ENCODE measurements around the gene EIF2A. TPM values are rescaled to one million over a fixed set of nuclear protein-coding genes. Genes with fewer than 3 reads are reported as not detected.
"Not testable (repeated sequence)": the region's sequence is repeated elsewhere in the genome, so short reads cannot be mapped to it uniquely, and the experiment has no call there.

Gene EIF2A
- polyA plus RNA-seq, 2 of the 4 experiments (the other 2 are of a cell fraction): 105 to 141 TPM

DNA sequence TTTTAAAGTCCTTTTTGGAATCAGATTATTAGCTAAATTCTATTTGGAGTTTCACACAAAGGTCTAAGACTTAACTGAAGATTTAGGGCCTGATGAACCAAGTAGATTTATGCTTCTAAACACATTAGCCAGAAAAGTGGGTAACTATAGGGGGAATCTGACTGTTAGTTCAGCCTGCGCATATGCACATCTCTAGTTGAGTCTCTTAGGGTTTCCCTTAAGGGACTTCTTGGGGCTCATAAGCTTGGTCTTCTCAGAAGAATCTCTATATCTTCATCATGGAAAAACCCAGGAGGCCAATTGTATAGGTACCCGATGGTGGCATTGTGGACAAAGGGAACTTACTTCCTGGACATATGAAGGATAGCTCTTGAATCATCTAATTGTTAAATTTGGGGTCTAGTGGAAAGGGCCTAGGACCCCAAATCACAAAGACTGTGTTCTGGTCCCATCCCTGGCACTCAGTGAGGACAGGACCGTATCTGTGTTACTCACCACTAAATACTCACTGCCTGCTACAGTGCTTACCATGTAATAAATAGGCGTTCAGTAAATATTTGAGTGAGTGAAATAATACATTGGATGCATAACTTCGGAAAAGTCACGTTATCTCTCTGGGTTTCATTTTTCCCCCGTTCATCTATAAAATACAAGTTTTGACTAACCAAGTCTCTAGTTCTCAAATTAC, 73.6 kb downstream of the EIF2A start:
- no peak overlapping the region for H3K27ac ChIP-seq
- H3K9me3 ChIP-seq: no peaks in the 10 kb centered on the region
- 86% methylated on average over 7 of the region's 7 CpGs for WGBS (ENCODE audit: missing lambda C conversion rate)
- no peak for FAIRE-seq
- H3K4me2 ChIP-seq: no peak overlapping the region
- TF ChIP-seq MAFK (IDR thresholded peaks at IDR 0.05; ENCODE audit: partially characterized antibody) (no peak), EHMT2 (IDR thresholded peaks at IDR 0.05; ENCODE audit: low read depth) (no peak), SMC3 (IDR thresholded peaks at IDR 0.05) (no peak), PHF8 (IDR thresholded peaks at IDR 0.05; ENCODE audit: borderline replicate concordance, low read depth) (no peak), TP53 (CRISPR knock-in tag; IDR thresholded peaks at IDR 0.05) (no peak), GATA3 (IDR thresholded peaks at IDR 0.05; ENCODE audit: borderline replicate concordance) (no peak), POLR2A (IDR thresholded peaks at IDR 0.05; ENCODE audit: low read length) (no peak), EHF (CRISPR knock-in tag; IDR thresholded peaks at IDR 0.05) (no peak), JUN (IDR thresholded peaks at IDR 0.05) (no peak), FOXS1 (CRISPR knock-in tag; IDR thresholded peaks at IDR 0.05) (no peak), RCOR1 (IDR thresholded peaks at IDR 0.05; ENCODE audit: low read depth, low read length) (no peak)
- TF ChIP-seq, protein P1, sequence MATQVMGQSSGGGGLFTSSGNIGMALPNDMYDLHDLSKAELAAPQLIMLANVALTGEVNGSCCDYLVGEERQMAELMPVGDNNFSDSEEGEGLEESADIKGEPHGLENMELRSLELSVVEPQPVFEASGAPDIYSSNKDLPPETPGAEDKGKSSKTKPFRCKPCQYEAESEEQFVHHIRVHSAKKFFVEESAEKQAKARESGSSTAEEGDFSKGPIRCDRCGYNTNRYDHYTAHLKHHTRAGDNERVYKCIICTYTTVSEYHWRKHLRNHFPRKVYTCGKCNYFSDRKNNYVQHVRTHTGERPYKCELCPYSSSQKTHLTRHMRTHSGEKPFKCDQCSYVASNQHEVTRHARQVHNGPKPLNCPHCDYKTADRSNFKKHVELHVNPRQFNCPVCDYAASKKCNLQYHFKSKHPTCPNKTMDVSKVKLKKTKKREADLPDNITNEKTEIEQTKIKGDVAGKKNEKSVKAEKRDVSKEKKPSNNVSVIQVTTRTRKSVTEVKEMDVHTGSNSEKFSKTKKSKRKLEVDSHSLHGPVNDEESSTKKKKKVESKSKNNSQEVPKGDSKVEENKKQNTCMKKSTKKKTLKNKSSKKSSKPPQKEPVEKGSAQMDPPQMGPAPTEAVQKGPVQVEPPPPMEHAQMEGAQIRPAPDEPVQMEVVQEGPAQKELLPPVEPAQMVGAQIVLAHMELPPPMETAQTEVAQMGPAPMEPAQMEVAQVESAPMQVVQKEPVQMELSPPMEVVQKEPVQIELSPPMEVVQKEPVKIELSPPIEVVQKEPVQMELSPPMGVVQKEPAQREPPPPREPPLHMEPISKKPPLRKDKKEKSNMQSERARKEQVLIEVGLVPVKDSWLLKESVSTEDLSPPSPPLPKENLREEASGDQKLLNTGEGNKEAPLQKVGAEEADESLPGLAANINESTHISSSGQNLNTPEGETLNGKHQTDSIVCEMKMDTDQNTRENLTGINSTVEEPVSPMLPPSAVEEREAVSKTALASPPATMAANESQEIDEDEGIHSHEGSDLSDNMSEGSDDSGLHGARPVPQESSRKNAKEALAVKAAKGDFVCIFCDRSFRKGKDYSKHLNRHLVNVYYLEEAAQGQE (IDR thresholded peaks at IDR 0.05): no peak
- TF ChIP-seq, protein P2, sequence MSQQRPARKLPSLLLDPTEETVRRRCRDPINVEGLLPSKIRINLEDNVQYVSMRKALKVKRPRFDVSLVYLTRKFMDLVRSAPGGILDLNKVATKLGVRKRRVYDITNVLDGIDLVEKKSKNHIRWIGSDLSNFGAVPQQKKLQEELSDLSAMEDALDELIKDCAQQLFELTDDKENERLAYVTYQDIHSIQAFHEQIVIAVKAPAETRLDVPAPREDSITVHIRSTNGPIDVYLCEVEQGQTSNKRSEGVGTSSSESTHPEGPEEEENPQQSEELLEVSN (IDR thresholded peaks at IDR 0.05; ENCODE audit: borderline replicate concordance, low read depth): no peak
- TF ChIP-seq, protein P3, sequence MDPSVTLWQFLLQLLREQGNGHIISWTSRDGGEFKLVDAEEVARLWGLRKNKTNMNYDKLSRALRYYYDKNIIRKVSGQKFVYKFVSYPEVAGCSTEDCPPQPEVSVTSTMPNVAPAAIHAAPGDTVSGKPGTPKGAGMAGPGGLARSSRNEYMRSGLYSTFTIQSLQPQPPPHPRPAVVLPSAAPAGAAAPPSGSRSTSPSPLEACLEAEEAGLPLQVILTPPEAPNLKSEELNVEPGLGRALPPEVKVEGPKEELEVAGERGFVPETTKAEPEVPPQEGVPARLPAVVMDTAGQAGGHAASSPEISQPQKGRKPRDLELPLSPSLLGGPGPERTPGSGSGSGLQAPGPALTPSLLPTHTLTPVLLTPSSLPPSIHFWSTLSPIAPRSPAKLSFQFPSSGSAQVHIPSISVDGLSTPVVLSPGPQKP (IDR thresholded peaks at IDR 0.05; ENCODE audit: low read depth, low read length): no peak
- peaks cover 10% of the 10 kb centered on the region; the same call in 2 of the 3 replicates for H3K4me1 ChIP-seq
- no peak overlapping the region for H3K4me3 ChIP-seq
- DNase-seq (ENCODE audit: low read depth in 1 of 2, low spot score in 1 of 2): no peak
- ChIA-PET CTCF (no interaction called here), POLR2A (no interaction called here)
- ATAC-seq: no peak

DNA sequence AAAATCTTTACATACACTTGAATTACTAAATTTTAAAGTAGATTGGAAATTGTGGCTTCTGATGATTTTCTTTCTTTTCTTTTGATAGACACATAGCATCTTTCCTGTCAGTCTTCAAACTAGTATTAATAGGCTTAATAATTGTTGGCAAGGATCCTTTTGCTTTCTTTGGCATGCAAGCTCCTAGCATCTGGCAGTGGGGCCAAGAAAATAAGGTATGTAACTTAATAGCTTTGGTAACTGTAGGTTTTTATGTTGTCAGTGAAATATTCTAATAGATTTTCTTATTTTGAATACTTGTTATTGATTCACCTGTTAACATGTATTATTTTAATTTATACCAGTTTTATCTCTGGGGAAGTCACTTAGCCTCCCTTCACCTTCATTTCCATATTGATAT, 76.4 kb downstream of the EIF2A start:
- H3K4me3 ChIP-seq; H3K4me2 ChIP-seq; CTCF ChIA-PET; H3K9me3 ChIP-seq; H3K27ac ChIP-seq; ATAC-seq; POLR2A ChIA-PET; DNase-seq (ENCODE audit: low read depth in 1 of 2, low spot score in 1 of 2): not testable (repeated sequence)
- H3K4me1 ChIP-seq: peaks cover 10% of the 10 kb centered on the region; the same call in 2 of the 3 replicates
- FAIRE-seq: peak; percentile 83

DNA sequence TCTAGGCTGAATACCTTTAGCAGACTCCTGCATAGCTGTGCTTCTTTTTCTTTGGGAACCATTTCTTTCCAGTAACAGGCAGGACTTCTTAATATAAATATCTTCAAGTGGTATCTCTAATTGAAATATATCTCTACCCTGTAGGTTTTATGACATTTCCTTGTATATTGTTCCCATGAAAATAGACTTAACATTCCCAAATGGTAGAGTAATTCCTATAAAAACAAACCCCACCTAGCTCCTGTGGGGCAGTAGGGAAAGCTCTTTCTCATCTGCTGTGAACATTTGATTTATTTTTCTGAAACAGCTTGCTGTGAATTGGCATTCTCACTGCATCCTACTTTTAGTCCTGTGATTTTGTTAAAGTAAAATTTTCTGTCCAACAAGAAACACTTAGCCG, 77.4 kb downstream of the EIF2A start:
- POLR2A ChIA-PET: interaction anchor here (0.6 kb wide), 1 partner anchor 655 kb away, joined by 3 read pairs; no protein-coding TSS in a partner anchor
- 93% methylated on average over 1 of the region's 1 CpG for WGBS (ENCODE audit: missing lambda C conversion rate)
- no peak for ATAC-seq
- no peak overlapping the region for H3K4me3 ChIP-seq
- no peak for TF ChIP-seq NPAS2 (CRISPR knock-in tag; IDR thresholded peaks at IDR 0.05; ENCODE audit: borderline replicate concordance)
- no peak for TF ChIP-seq ZC3H11A (IDR thresholded peaks at IDR 0.05)
- TF ChIP-seq, protein P4, sequence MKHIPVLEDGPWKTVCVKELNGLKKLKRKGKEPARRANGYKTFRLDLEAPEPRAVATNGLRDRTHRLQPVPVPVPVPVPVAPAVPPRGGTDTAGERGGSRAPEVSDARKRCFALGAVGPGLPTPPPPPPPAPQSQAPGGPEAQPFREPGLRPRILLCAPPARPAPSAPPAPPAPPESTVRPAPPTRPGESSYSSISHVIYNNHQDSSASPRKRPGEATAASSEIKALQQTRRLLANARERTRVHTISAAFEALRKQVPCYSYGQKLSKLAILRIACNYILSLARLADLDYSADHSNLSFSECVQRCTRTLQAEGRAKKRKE (CRISPR knock-in tag; IDR thresholded peaks at IDR 0.05; ENCODE audit: low read depth): no peak
- FAIRE-seq: no peak
- H3K4me2 ChIP-seq: peak overlapping the region; percentile 11; the same call in 2 of the 3 replicates
- H3K4me1 ChIP-seq: peaks cover 10% of the 10 kb centered on the region; the same call in 2 of the 3 replicates
- no peak overlapping the region for H3K27ac ChIP-seq
- DNase-seq (ENCODE audit: low read depth in 1 of 2, low spot score in 1 of 2): no peak
- CTCF ChIA-PET: no interaction called here
- H3K9me3 ChIP-seq: no peaks in the 10 kb centered on the region
